ENCODE results near the gene CYTH4. TPM values are rescaled to one million over a fixed set of nuclear protein-coding genes. Genes with fewer than 3 reads are reported as not detected.

Gene CYTH4
- total RNA-seq, 6 donors from 2014 or later: 16.7 to 71.2 (median 44.7) TPM

DNA sequence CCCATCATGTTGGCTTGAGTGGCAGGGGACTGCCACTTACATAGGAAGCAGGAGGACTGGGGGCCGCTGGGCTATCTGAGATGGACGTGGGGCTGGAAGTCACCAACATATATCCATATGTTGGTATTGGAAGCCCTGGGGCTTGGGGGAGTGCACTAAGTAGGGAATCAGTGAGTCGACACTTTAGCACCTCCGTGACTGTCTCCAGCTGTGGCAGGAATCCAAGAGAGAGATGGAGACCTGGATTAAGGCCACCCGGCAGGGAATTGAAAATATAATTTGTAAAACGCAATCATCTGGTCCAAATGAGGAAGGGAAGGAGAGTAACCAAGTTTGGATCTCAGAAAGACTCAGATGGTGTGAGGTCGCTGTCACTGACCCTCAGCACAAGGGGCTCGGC, 76.6 kb downstream of the CYTH4 start:
- Histone ChIP-seq H3K36me3 (no peaks in the 10 kb centered on the region), H3K27ac (no peak overlapping the region), H3K9me3 (no peaks in the 10 kb centered on the region), H3K4me1 (no peaks in the 10 kb centered on the region), H3K27me3 (no peaks in the 10 kb centered on the region), H3K4me3 (no peak overlapping the region)
- DNase-seq (no peak), ATAC-seq (ENCODE audit: low FRiP score in 2 of 2) (no peak)
- WGBS, 2 donors: 70 to 80% methylated on average over 8 of the region's 8 CpGs
- TF ChIP-seq, protein P1, sequence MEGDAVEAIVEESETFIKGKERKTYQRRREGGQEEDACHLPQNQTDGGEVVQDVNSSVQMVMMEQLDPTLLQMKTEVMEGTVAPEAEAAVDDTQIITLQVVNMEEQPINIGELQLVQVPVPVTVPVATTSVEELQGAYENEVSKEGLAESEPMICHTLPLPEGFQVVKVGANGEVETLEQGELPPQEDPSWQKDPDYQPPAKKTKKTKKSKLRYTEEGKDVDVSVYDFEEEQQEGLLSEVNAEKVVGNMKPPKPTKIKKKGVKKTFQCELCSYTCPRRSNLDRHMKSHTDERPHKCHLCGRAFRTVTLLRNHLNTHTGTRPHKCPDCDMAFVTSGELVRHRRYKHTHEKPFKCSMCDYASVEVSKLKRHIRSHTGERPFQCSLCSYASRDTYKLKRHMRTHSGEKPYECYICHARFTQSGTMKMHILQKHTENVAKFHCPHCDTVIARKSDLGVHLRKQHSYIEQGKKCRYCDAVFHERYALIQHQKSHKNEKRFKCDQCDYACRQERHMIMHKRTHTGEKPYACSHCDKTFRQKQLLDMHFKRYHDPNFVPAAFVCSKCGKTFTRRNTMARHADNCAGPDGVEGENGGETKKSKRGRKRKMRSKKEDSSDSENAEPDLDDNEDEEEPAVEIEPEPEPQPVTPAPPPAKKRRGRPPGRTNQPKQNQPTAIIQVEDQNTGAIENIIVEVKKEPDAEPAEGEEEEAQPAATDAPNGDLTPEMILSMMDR (IDR thresholded peaks at IDR 0.05): no peak
- TF ChIP-seq POLR2AphosphoS5 (IDR thresholded peaks at IDR 0.05): no peak
- no peak for TF ChIP-seq POLR2A (IDR thresholded peaks at IDR 0.05)
- TF ChIP-seq EP300 (IDR thresholded peaks at IDR 0.05): no peak

DNA sequence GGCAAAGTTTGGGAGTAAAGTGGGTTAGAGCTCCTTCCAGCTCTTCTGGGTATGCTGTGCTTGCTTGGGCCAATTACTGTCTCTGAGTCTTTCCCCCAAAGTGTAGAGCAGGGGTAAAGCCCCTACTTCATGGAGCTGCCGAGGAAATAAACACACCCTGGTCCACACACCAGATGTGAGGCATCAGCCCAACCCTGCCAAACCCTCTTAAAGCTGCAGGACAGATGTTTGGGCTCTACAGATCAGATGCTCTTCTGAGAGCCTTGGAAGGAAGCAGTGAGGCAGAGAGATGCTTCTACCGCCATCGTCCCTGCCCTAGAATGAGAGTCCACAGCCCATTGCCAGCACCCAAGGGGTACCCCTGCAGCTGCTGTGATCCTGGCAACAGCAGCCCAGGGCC, 80.3 kb downstream of the CYTH4 start:
- ATAC-seq (ENCODE audit: low FRiP score in 2 of 2): no peak
- Histone ChIP-seq H3K4me1 (no peaks in the 10 kb centered on the region), H3K27me3 (no peaks in the 10 kb centered on the region), H3K4me3 (no peak overlapping the region), H3K27ac (no peak overlapping the region), H3K36me3 (no peaks in the 10 kb centered on the region), H3K9me3 (no peaks in the 10 kb centered on the region)
- 71 to 73% methylated on average over 3 of the region's 3 CpGs for WGBS, 2 donors
- TF ChIP-seq EP300 (IDR thresholded peaks at IDR 0.05) (no peak), POLR2AphosphoS5 (IDR thresholded peaks at IDR 0.05) (no peak), POLR2A (IDR thresholded peaks at IDR 0.05) (no peak)
- TF ChIP-seq, protein P1 (IDR thresholded peaks at IDR 0.05): no peak
- no peak for DNase-seq

DNA sequence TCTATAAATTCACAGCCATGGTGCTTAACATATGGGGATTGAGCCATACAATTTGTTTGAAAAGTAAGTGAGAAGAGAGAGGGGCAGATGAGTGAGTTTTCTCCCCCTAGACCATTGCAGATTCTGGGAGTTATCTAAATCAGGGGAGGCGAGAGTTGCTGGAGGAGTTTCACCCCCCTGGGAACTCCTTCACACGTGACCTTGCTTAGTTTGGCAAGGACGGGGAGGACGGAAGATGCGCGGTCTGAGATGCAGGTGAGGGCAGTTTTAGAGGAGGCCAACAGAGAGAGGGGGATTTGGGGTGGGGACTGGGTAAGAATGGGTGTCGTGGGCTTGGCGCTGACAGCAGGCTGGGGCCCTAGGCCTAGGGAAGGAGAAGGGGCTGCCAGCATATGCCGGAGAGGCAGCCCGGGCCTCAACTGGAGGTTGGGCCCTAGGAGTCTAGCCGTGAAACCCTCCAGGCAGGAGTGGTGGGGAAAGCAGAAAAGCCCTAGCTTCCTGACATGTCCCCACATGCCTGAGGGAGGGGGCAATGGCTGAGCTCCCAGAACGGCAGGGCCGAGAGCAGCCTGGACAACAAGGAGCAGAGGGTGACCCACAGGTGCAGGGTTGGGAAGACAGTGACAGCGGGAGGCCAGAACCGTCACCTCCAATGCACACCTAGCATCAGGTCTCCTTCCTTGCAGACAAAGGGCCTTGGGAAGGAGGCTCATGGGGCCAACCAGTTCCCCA, 81.1 kb downstream of the CYTH4 start:
- Histone ChIP-seq H3K4me1 (no peaks in the 10 kb centered on the region), H3K27me3 (no peaks in the 10 kb centered on the region), H3K36me3 (no peaks in the 10 kb centered on the region), H3K27ac (no peak overlapping the region), H3K4me3 (no peak overlapping the region), H3K9me3 (no peaks in the 10 kb centered on the region)
- ATAC-seq (ENCODE audit: low FRiP score in 2 of 2): no peak
- WGBS, 2 donors: 91 to 93% methylated on average over 15 of the region's 15 CpGs
- TF ChIP-seq POLR2A (IDR thresholded peaks at IDR 0.05) (no peak), EP300 (IDR thresholded peaks at IDR 0.05) (no peak), POLR2AphosphoS5 (IDR thresholded peaks at IDR 0.05) (no peak)
- TF ChIP-seq, protein P1 (IDR thresholded peaks at IDR 0.05): no peak
- DNase-seq: no peak

Other genes with a start within 250 kb of the CYTH4 start
- 10 to 100 TPM in 5 of 6 donors, 1 to 10 TPM in 1; 9.0 to 30.4 (median 23.2) TPM for gene KCTD17, start 230.8 kb upstream of the CYTH4 start, total RNA-seq
- gene TMPRSS6, start 172.8 kb upstream of the CYTH4 start, total RNA-seq: 1 to 10 TPM in 5 of 6 donors, under 1 TPM in 1; 0.47 to 8.2 (median 2.0) TPM
- 1 to 10 TPM; 3.4 to 9.4 (median 5.8) TPM for gene IL2RB, start 132.6 kb upstream of the CYTH4 start, total RNA-seq
- 1 to 10 TPM; 2.1 to 8.4 (median 4.7) TPM for gene C1QTNF6, start 94.3 kb upstream of the CYTH4 start, total RNA-seq
- under 1 TPM in 2 of 6 donors, not detected in 4; 0.06 to 0.13 TPM for gene SSTR3, start 70.0 kb upstream of the CYTH4 start, total RNA-seq
- gene RAC2, start 38.2 kb upstream of the CYTH4 start, total RNA-seq: 100 to 1,000 TPM in 1 of 6 donors, 10 to 100 TPM in 5; 22.1 to 126 (median 65.2) TPM
- 1 to 10 TPM in 5 of 6 donors, under 1 TPM in 1; 0.37 to 9.1 (median 4.5) TPM for gene ELFN2, start 145.0 kb downstream of the CYTH4 start, total RNA-seq
- gene MFNG, start 203.9 kb downstream of the CYTH4 start, total RNA-seq: 10 to 100 TPM; 14.0 to 74.0 (median 45.9) TPM
- 10 to 100 TPM in 4 of 6 donors, 1 to 10 TPM in 2; 6.2 to 19.8 (median 13.6) TPM for gene CARD10, start 236.9 kb downstream of the CYTH4 start, total RNA-seq

Data from upper lobe of left lung (tissue), 6 donors.